Measurements from ENCODE around the gene ZNF451.

ZNF451 gene

GRCh38 chr6:57198926-57199636, 109.1 kb downstream of the ZNF451 start:
- in situ Hi-C loops (cut with MboI; ENCODE audit: low sequenced_read_pairs): no loop called here

GRCh38 chr6:57201718-57202117, 111.7 kb downstream of the ZNF451 start:
- in situ Hi-C loops (cut with MboI; ENCODE audit: low sequenced_read_pairs): no loop called here

GRCh38 chr6:57205550-57206328, 115.8 kb downstream of the ZNF451 start:
- in situ Hi-C loops (cut with MboI; ENCODE audit: low sequenced_read_pairs): no loop called here

DNA sequence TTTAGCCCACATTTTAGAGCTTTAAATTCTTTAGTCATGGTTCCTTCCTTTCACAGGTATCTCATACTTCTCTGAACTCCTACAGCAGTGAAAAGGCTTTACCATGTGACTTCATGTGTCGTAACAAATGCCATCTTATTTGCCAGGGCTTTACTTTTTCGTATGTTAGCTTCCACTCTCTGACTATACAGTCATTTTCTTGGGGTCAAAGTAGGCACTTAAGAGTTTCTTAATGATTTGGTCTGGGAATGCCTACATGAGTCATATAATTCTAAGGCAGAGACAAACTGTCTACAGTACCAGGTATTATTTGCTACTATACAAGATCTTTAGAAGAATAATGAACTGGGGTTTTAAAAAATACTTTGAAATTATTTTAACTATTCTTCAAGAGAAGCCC, 117.2 kb downstream of the ZNF451 start:
- in situ Hi-C loops (cut with MboI; ENCODE audit: low sequenced_read_pairs): no loop called here

- in situ Hi-C loops (cut with MboI; ENCODE audit: low sequenced_read_pairs): no loop called here
These were observed 117.9 kb downstream of the ZNF451 start for GRCh38 chr6:57207872-57208271.

DNA sequence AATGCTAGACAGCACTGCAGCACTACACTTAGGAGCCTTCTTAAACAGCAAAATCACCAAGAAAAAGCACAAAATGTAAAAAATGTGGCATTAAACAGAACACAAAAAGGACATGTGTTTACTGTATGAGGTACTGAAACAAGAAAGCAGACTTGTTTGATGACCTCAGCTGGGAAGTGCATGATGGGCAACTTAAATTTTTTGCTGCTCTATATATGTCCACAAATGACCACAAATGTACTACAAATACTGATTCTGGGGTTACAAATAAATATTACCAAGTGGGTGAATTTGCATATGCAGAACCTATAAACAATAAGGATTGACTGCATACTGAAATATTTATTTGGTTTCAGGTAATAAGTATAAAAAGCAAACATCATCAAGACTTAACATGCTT, 119.0 kb downstream of the ZNF451 start:
- in situ Hi-C loops (cut with MboI; ENCODE audit: low sequenced_read_pairs): no loop called here

- in situ Hi-C loops (cut with MboI; ENCODE audit: low sequenced_read_pairs): no loop called here
These were observed 120.1 kb downstream of the ZNF451 start for GRCh38 chr6:57210060-57210459.

DNA sequence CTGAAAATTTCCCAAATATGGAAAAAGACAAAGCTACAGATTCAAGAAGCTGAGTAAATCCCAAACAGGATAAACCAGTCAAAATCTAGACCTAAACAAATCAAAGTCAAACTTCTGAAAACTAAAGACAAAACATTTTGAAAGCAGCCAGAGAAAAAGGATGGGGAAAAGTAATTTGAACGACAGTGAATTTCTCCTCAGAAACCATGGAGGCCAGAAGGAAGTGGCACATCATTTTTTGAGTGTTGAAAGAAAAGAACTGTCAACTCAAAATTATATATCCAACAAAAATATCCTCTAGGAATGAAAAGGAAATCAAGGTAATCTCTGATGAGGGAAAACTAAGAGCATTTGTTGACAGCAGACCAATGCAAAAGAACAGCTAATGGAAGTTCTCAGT, 125.3 kb downstream of the ZNF451 start:
- in situ Hi-C loops (cut with MboI; ENCODE audit: low sequenced_read_pairs): no loop called here

DNA sequence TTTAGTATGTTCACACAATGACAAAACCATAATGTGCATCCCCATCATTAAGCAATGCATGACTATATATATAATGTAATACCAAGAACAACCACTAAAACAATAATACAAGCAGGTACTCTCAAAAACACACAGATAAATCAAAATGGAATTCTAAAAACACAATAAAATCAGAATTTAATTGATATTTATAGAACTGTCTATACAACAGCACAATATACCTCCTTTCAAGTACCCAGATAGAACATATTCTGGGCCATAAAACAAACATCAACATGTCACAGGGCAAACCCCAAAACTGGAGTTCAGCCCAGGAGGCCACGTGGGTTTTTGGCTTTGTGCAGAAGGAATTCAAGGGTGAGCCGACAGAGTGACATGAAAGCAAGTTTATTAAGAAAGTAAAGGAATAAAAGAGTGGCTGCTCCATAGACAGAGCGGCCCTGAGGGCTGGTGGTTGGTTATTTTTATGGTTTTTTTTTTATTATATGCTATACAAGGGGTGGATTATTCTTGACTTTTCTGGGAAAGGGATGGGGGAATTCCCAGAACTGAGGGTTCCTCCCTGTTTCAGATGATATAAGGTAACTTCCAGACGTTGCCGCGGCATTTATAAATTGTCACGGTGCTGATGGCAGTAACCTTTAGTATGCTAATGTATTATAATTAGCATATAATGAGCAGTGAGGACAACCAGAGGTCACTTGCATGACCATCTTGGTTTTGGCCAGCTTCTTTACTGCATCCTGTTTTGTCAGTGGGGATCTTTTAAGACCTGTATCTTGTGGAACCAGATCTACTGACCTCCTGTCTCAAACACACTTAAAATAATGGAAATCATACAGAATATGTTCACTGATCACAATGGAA, 126.5 kb downstream of the ZNF451 start:
- in situ Hi-C loops (cut with MboI; ENCODE audit: low sequenced_read_pairs): no loop called here

- in situ Hi-C loops (cut with MboI; ENCODE audit: low sequenced_read_pairs): no loop called here
These were observed 127.3 kb downstream of the ZNF451 start for GRCh38 chr6:57217270-57217669.

Data from HL-60/S4 treated with retinoic acid at 250 ng/mL for 4 days and 3 days (cell line).